Measurements from ENCODE around the gene HEMK1.

GRCh38 chr3:50604110-50604621 is 34.8 kb downstream of the HEMK1 start:
- TF ChIP-seq MAX (IDR thresholded peaks at IDR 0.05; ENCODE audit: insufficient read depth, insufficient read length) (no peak), CTCF (IDR thresholded peaks at IDR 0.05; ENCODE audit: extremely low read depth in 1 of 2, insufficient read depth in 1 of 2, low read depth in 1 of 2, low read length in 2 of 2) (no peak)
